HFF-Myc (cell line): Measurements from ENCODE around the gene PRR15.

ENCODE experiments used
- DNase-seq: peaks from one replicate; pipeline ENCODE4 v3.0.0-alpha.2; 2011; ENCODE audit warnings: low read depth; ENCODE audit errors: extremely low read depth
- H3K4me3 ChIP-seq: replicated peaks from 2 replicates; pipeline ENCODE4 v1.5.1; 2011; ENCODE audit warnings: low read depth, mild to moderate bottlenecking, control low read depth, low read length
- CTCF ChIP-seq: IDR thresholded peaks from 2 replicates; pipeline ENCODE4 v1.5.1; 2012; ENCODE audit warnings: mild to moderate bottlenecking, low read depth, low read length, control low read depth; ENCODE audit errors: missing control alignments

The PRR15 gene

GRCh38 chr7:29612596-29612995, 49.0 kb downstream of the PRR15 start:
- TF ChIP-seq CTCF = no peak
- peak; percentile 48 for DNase-seq
- no peak overlapping the region for H3K4me3 ChIP-seq

- no peak for TF ChIP-seq CTCF
- H3K4me3 ChIP-seq = no peak overlapping the region
- DNase-seq = no peak
Measured at GRCh38 chr7:29613100-29613499, 49.5 kb downstream of the PRR15 start.

DNA sequence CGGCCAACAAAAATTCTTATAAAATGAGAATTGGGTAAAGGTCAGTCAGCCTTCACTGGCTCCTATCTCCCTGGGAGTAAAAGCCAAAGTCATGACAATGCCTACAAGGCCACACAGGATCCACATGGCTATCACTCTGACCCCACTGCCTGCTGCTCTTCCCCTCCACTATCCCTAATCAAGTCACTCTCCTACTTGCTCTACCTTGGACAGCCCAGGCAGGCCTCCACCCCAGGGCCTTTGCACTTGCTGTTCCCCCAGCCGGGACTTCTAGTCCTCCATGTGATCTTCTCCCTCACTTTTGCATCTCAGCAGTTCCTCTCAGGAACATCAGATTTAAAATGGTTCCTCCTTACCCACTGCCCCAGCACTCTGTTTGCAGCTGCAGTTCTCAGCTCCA, 50.6 kb downstream of the PRR15 start:
- DNase-seq = no peak
- H3K4me3 ChIP-seq = no peak overlapping the region
- TF ChIP-seq CTCF = no peak
